Measurements from ENCODE around the gene TRABD2B.

- no peak for TF ChIP-seq CTCF (IDR thresholded peaks at IDR 0.05)
- no peak for TF ChIP-seq POLR2A (IDR thresholded peaks at IDR 0.05)
These were observed 161.8 kb downstream of the TRABD2B start for GRCh38 chr1:47835409-47835808.

Data from body of pancreas (tissue), 4 donors.